ENCODE measurements around the gene ZNF253. TPM values are rescaled to one million over a fixed set of nuclear protein-coding genes. Genes with fewer than 3 reads are reported as not detected.

ZNF253 gene
- total and polyA plus RNA-seq, 10 of the 15 experiments (the other 5 are each of a cell fraction or from before 2014, with no cell fraction given) = 2.6 to 8.9 (median 5.2) TPM

DNA sequence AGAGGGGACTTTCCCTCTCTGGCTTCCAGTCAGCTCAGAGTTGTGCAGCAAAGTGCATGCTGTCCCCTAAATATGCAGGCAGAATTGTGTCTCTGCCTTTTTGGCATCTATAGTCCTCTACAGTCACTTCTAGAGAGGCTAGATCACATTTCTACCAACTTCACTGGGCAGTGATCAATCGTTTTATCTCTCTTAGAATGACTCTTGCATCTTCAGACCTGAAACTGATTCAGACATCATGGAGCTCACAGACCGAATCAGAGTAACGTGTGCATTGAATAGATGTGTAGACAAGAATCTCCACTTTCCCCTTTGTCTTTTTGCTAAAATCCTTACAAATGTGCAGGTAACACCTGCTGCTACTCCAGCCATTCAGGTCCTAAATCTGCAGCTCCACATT, 6.2 kb downstream of the ZNF253 start:
- in situ Hi-C loops (cut with MboI) = no loop called here
- FAIRE-seq (no peak), DNase-seq (ENCODE audit: low read depth, low spot score) (no peak), ATAC-seq (no peak)
- H3K36me3 ChIP-seq (ENCODE audit: control insufficient read depth in 2 of 2, insufficient read depth in 2 of 2, low read length in 1 of 2) = no peaks in the 10 kb centered on the region; a peak in 1 of 4 replicates
- intact Hi-C loops (cut with micrococcal nuclease; ENCODE audit: unreplicated experiment) = no loop called here
- no peak for TF ChIP-seq NFIC (IDR thresholded peaks at IDR 0.05; ENCODE audit: low read depth, low read length)
- TF ChIP-seq, protein P1, sequence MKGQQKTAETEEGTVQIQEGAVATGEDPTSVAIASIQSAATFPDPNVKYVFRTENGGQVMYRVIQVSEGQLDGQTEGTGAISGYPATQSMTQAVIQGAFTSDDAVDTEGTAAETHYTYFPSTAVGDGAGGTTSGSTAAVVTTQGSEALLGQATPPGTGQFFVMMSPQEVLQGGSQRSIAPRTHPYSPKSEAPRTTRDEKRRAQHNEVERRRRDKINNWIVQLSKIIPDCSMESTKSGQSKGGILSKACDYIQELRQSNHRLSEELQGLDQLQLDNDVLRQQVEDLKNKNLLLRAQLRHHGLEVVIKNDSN (IDR thresholded peaks at IDR 0.05; ENCODE audit: borderline replicate concordance, extremely low read length, insufficient read depth, low read depth, low read length) = no peak
- no peak for TF ChIP-seq MXI1 (IDR thresholded peaks at IDR 0.05; ENCODE audit: low read depth, low read length)
- TF ChIP-seq RBBP5 (conservative IDR thresholded peaks at IDR 0.05) = no peak
- no peak for TF ChIP-seq NFYA (IDR thresholded peaks at IDR 0.05; ENCODE audit: borderline replicate concordance, low read depth, low read length)
- no peak for TF ChIP-seq SREBF2 (IDR thresholded peaks at IDR 0.05; ENCODE audit: low read length)
- TF ChIP-seq LARP7 (IDR thresholded peaks at IDR 0.05) = no peak
- TF ChIP-seq, protein P2, sequence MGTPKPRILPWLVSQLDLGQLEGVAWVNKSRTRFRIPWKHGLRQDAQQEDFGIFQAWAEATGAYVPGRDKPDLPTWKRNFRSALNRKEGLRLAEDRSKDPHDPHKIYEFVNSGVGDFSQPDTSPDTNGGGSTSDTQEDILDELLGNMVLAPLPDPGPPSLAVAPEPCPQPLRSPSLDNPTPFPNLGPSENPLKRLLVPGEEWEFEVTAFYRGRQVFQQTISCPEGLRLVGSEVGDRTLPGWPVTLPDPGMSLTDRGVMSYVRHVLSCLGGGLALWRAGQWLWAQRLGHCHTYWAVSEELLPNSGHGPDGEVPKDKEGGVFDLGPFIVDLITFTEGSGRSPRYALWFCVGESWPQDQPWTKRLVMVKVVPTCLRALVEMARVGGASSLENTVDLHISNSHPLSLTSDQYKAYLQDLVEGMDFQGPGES (IDR thresholded peaks at IDR 0.05) = no peak
- no peaks in the 10 kb centered on the region for H3K4me1 ChIP-seq (ENCODE audit: control insufficient read depth, insufficient read depth, low read length)
- no peak overlapping the region for H3K9ac ChIP-seq (ENCODE audit: control insufficient read depth, insufficient read depth, low read length)
- H3K79me2 ChIP-seq (ENCODE audit: control insufficient read depth, insufficient read depth, low read length) = peaks cover 12% of the 10 kb centered on the region
- no peaks in the 10 kb centered on the region for H3K27me3 ChIP-seq (replicated peaks in 1 of 2; ENCODE audit: control insufficient read depth in 2 of 2, insufficient read depth in 2 of 2, low read length in 1 of 2)
- H3K4me3 ChIP-seq = no peak overlapping the region
- no peak overlapping the region for H2AFZ ChIP-seq (ENCODE audit: control insufficient read depth, low read depth, low read length)
- 20% methylated on average over 3 of the region's 3 CpGs for WGBS (ENCODE audit: insufficient coverage, insufficient replicate concordance, low lambda C conversion rate, missing lambda C conversion rate)
- SMC1A ChIA-PET (ENCODE audit: uncharacterized antibody, unreplicated experiment) = interaction anchor here (1.0 to 2.8 kb wide), 4 partner anchors 17 to 83 kb away, joined by 3 to 10 read pairs (median 4); partner anchors contain the start of gene ZNF93
- no TSS peak for BruUV-seq (replicated peaks)
- CTCF ChIA-PET = no interaction called here
- no peak overlapping the region for H3K4me2 ChIP-seq (ENCODE audit: control insufficient read depth, insufficient read depth)
- no peaks in the 10 kb centered on the region for H4K20me1 ChIP-seq (ENCODE audit: control insufficient read depth, insufficient read depth)
- RAD21 ChIA-PET (ENCODE audit: unreplicated experiment) = no interaction called here
- no peak overlapping the region for H3K27ac ChIP-seq (ENCODE audit: control insufficient read depth, insufficient read depth)
- peaks cover 15% of the 10 kb centered on the region; the same call in 2 of the 3 replicates for H3K9me3 ChIP-seq (replicated peaks; ENCODE audit: control insufficient read depth, insufficient read depth, low read length)
- POLR2A ChIA-PET = interaction anchor here (0.6 kb wide), 1 partner anchor 29 kb away, joined by 3 read pairs; no protein-coding TSS in a partner anchor
